H9 (cell line): ENCODE data around the gene KRTCAP2. TPM values are rescaled to one million over a fixed set of nuclear protein-coding genes. Genes with fewer than 3 reads are reported as not detected.

ENCODE experiments used
- DNase-seq: peaks from one replicate; pipeline ENCODE4 v3.0.0-alpha.2; 2017
- H2AFZ ChIP-seq: one replicate; pipeline ENCODE4 v1.6.1; 2013; ENCODE audit warnings: mild to moderate bottlenecking, low read length, control low read depth, moderate library complexity
- H2AK5ac ChIP-seq: 2 replicates; pipeline ENCODE4 v1.6.1; 2013; ENCODE audit warnings: low read length, control low read depth, mixed read lengths; ENCODE audit not compliant: insufficient read length
- H2BK120ac ChIP-seq: one replicate; pipeline ENCODE4 v1.6.1; 2013; ENCODE audit warnings: low read depth, mild to moderate bottlenecking, low read length, control low read depth, inconsistent platforms; ENCODE audit not compliant: poor library complexity, severe bottlenecking
- H2BK12ac ChIP-seq: 2 replicates; pipeline ENCODE4 v1.6.1; 2013; ENCODE audit warnings: low read length, control low read depth, mixed read lengths, low read depth; ENCODE audit not compliant: insufficient read length
- H2BK15ac ChIP-seq: 2 replicates; pipeline ENCODE4 v1.6.1; 2013; ENCODE audit warnings: low read depth, low read length, control low read depth
- H2BK20ac ChIP-seq: one replicate; pipeline ENCODE4 v1.6.1; 2013; ENCODE audit warnings: low read depth, mild to moderate bottlenecking, low read length, control low read depth, inconsistent platforms; ENCODE audit not compliant: poor library complexity, severe bottlenecking
- H2BK5ac ChIP-seq: 2 replicates; pipeline ENCODE4 v1.6.1; 2013; ENCODE audit warnings: low read length, control low read depth, mixed read lengths; ENCODE audit not compliant: insufficient read length
- H3K14ac ChIP-seq: 2 replicates; pipeline ENCODE4 v1.6.1; 2013; ENCODE audit warnings: low read length, control low read depth; ENCODE audit not compliant: insufficient read depth
- H3K18ac ChIP-seq: 2 replicates; pipeline ENCODE4 v1.6.1; 2013; ENCODE audit warnings: low read depth, mild to moderate bottlenecking, mixed read lengths, low read length, control low read depth; ENCODE audit not compliant: insufficient read length
- H3K23ac ChIP-seq: 2 replicates; pipeline ENCODE4 v1.6.1; 2013; ENCODE audit warnings: low read length, control low read depth, mixed read lengths, low read depth; ENCODE audit not compliant: insufficient read length
- H3K23me2 ChIP-seq: 2 replicates; pipeline ENCODE4 v1.6.1; 2013; ENCODE audit warnings: low read depth, mild to moderate bottlenecking, mixed read lengths, low read length, control low read depth; ENCODE audit not compliant: insufficient read length, poor library complexity, severe bottlenecking
- H3K27ac ChIP-seq: 2 replicates; pipeline ENCODE4 v1.5.1; 2013; ENCODE audit warnings: low read length, control low read depth, mixed read lengths, low read depth; ENCODE audit not compliant: insufficient read length
- H3K27me3 ChIP-seq: 2 replicates; pipeline ENCODE4 v1.6.1; 2013; ENCODE audit warnings: low read length, control low read depth, inconsistent platforms; ENCODE audit not compliant: insufficient read depth
- H3K4ac ChIP-seq: 2 replicates; pipeline ENCODE4 v1.6.1; 2013; ENCODE audit warnings: low read depth, mild to moderate bottlenecking, control low read depth, inconsistent platforms, low read length, moderate library complexity
- H3K4me1 ChIP-seq: 2 replicates; pipeline ENCODE4 v1.6.1; 2013; ENCODE audit warnings: low read length, control low read depth, inconsistent platforms; ENCODE audit not compliant: insufficient read depth
- H3K4me2 ChIP-seq: 2 replicates; pipeline ENCODE4 v1.6.1; 2013; ENCODE audit warnings: low read length, control low read depth, mixed read lengths; ENCODE audit not compliant: insufficient read length, insufficient read depth
- H3K56ac ChIP-seq: 2 replicates; pipeline ENCODE4 v1.6.1; 2013; ENCODE audit warnings: low read depth, mild to moderate bottlenecking, mixed read lengths, low read length, control low read depth; ENCODE audit not compliant: insufficient read length
- H3K79me1 ChIP-seq: 2 replicates; pipeline ENCODE4 v1.6.1; 2013; ENCODE audit warnings: low read depth, mild to moderate bottlenecking, moderate library complexity, low read length, control low read depth, inconsistent platforms; ENCODE audit not compliant: insufficient read depth, poor library complexity, severe bottlenecking
- H3K79me2 ChIP-seq: 2 replicates; pipeline ENCODE4 v1.6.1; 2013; ENCODE audit warnings: low read length, control low read depth, inconsistent platforms; ENCODE audit not compliant: insufficient read depth
- H3K9ac ChIP-seq: 2 replicates; pipeline ENCODE4 v1.6.1; 2013; ENCODE audit warnings: low read length, control low read depth, mixed read lengths; ENCODE audit not compliant: insufficient read length; ENCODE audit errors: extremely low read depth
- H3K9me3 ChIP-seq: one replicate; pipeline ENCODE4 v1.6.1; 2013; ENCODE audit warnings: low read depth, low read length, inconsistent platforms; ENCODE audit not compliant: control insufficient read depth
- H3T11ph ChIP-seq: one replicate; pipeline ENCODE4 v1.6.1; 2013; ENCODE audit warnings: mild to moderate bottlenecking, low read length, control low read depth, inconsistent platforms
- H4K20me1 ChIP-seq: one replicate; pipeline ENCODE4 v1.6.1; 2013; ENCODE audit not compliant: control insufficient read depth, insufficient read length, insufficient read depth
- H4K5ac ChIP-seq: 2 replicates; pipeline ENCODE4 v1.6.1; 2013; ENCODE audit warnings: low read depth, mild to moderate bottlenecking, mixed read lengths, low read length, control low read depth; ENCODE audit not compliant: insufficient read length
- H4K8ac ChIP-seq: replicated peaks from 2 replicates; pipeline ENCODE4 v1.6.1; 2013; ENCODE audit warnings: low read length, control low read depth, mixed read lengths, low read depth; ENCODE audit not compliant: insufficient read length
- H4K91ac ChIP-seq: 2 replicates; pipeline ENCODE4 v1.6.1; 2013; ENCODE audit warnings: low read depth, mild to moderate bottlenecking, moderate library complexity, mixed read lengths, low read length, control low read depth; ENCODE audit not compliant: insufficient read length
- H3K27ac Mint-ChIP-seq, 3 experiments: 2 replicates in 2 of 3; 3 replicates in 1 of 3; pipeline ENCODE4 v1.8.0; 2020 to 2021; ENCODE audit warnings: mixed read lengths in 3 of 3, mild to moderate bottlenecking in 1 of 3, moderate library complexity in 1 of 3
- H3K27me3 Mint-ChIP-seq: 2 replicates; pipeline ENCODE4 v1.8.0; 2021; ENCODE audit warnings: low read depth, mild to moderate bottlenecking, moderate library complexity, mixed read lengths
- H3K36me3 Mint-ChIP-seq, 3 experiments: 2 replicates in 2 of 3; 3 replicates in 1 of 3; pipeline ENCODE4 v1.8.0; 2020 to 2021; ENCODE audit warnings: low read depth in 3 of 3, mixed read lengths in 3 of 3; ENCODE audit not compliant: insufficient read depth in 1 of 3
- H3K4me1 Mint-ChIP-seq, 2 experiments: 2 replicates each; pipeline ENCODE4 v1.8.0; 2020; ENCODE audit warnings: mixed read lengths in 2 of 2
- H3K4me3 Mint-ChIP-seq, 2 experiments: 2 replicates in 1 of 2; 3 replicates in 1 of 2; pipeline ENCODE4 v1.8.0; 2020 to 2021; ENCODE audit warnings: mild to moderate bottlenecking in 2 of 2, mixed read lengths in 2 of 2, moderate library complexity in 1 of 2
- H3K9me3 Mint-ChIP-seq, 2 experiments: 2 replicates in 1 of 2; 3 replicates in 1 of 2; pipeline ENCODE4 v1.8.0; 2020; ENCODE audit warnings: mild to moderate bottlenecking in 2 of 2, mixed read lengths in 2 of 2, moderate library complexity in 1 of 2
- WGBS: extraction: QIAGEN DNeasy Blood & Tissue Kit; methylation state at CpG from one replicate; pipeline ENCODE4 v1.1.7; 2013; ENCODE audit warnings: missing lambda C conversion rate, low lambda C conversion rate, mixed read lengths; ENCODE audit not compliant: insufficient read length; ENCODE audit errors: extremely low coverage; 5-methylcytosine and 5-hydroxymethylcytosine counted together
- total RNA-seq: library from RNA; stranded (reverse); gene quantifications from 2 replicates; pipeline ENCODE4 v1.2.1, GENCODE V29; 2021
- TF ChIP-seq, protein P1 (sequence below): fragments of 200-600 bp; sonication (generic); conservative IDR thresholded peaks from 3 replicates; pipeline ENCODE4 v1.8.0; 2021; ENCODE audit warnings: antibody characterized with exemption, mild to moderate bottlenecking

Gene KRTCAP2
- total RNA-seq, 1 experiment from 2014 or later = 149 TPM

DNA sequence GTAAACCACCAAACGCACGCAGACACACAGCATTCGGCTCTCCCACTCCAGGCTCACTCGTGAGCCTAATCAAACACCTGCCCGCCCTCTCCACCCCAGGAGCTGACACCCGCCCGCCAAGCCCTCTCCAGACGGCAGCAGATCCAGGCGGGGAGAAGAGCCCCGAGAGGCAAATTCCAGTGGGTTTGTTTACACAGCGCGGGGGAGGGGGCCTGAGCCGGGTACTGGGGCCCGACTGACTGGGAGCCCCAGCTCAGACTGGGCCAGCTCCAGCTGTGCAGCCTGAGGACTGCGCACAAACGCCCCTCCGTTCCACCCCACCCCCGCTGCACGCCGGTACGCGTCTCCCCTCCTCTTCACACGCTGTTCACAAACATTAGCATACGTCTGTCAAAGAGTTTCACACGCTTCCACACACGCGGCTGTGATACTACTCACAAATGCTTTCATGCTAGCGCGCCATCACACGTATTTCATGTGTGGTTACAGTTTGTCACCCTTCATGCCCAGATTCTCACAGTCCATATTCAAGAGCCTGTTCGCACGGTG is 46.5 kb downstream of the KRTCAP2 start:
- Histone ChIP-seq H3K18ac (no peak overlapping the region), H3T11ph (no peak overlapping the region), H3K4me1 (no peaks in the 10 kb centered on the region; the same call in 1 of the 2 replicates), H3K9ac (no peak overlapping the region), H2BK120ac (no peak overlapping the region), H4K20me1 (peaks cover 2% of the 10 kb centered on the region), H3K79me1 (no peaks in the 10 kb centered on the region), H3K27ac (no peak overlapping the region), H3K23ac (no peak overlapping the region), H3K27me3 (peaks cover 34% of the 10 kb centered on the region; the same call in 1 of the 2 replicates), H3K23me2 (peaks cover 27% of the 10 kb centered on the region), H3K56ac (no peak overlapping the region), H4K91ac (no peak overlapping the region), H2BK5ac (no peak overlapping the region), H4K5ac (no peak overlapping the region), H3K4me2 (peak overlapping the region; percentile 92), H3K79me2 (no peaks in the 10 kb centered on the region), H4K8ac (no peak overlapping the region), H3K14ac (no peak overlapping the region), H2BK12ac (no peak overlapping the region), H3K9me3 (no peaks in the 10 kb centered on the region), H2BK20ac (no peak overlapping the region), H3K4ac (no peak overlapping the region), H2BK15ac (no peak overlapping the region), H2AFZ (no peak overlapping the region), H2AK5ac (no peak overlapping the region)
- H3K4me3 Mint-ChIP-seq = peak overlapping the region; percentile 62 to 94
- H3K9me3 Mint-ChIP-seq = no peaks in the 10 kb centered on the region; a peak in 1 of 5 replicates
- H3K27me3 Mint-ChIP-seq = peaks cover 90% of the 10 kb centered on the region
- peaks cover 0 to 8% (median 0%) of the 10 kb centered on the region in 3 experiments; a peak in 3 of 7 replicates for H3K36me3 Mint-ChIP-seq
- peaks cover 50 to 64% of the 10 kb centered on the region in 2 experiments for H3K4me1 Mint-ChIP-seq
- H3K27ac Mint-ChIP-seq = no peak overlapping the region; a peak in 2 of 7 replicates
- DNase-seq = peak; percentile 49
- WGBS = no CpG with 5 or more reads among the region's 32 CpGs
- TF ChIP-seq, protein P1, sequence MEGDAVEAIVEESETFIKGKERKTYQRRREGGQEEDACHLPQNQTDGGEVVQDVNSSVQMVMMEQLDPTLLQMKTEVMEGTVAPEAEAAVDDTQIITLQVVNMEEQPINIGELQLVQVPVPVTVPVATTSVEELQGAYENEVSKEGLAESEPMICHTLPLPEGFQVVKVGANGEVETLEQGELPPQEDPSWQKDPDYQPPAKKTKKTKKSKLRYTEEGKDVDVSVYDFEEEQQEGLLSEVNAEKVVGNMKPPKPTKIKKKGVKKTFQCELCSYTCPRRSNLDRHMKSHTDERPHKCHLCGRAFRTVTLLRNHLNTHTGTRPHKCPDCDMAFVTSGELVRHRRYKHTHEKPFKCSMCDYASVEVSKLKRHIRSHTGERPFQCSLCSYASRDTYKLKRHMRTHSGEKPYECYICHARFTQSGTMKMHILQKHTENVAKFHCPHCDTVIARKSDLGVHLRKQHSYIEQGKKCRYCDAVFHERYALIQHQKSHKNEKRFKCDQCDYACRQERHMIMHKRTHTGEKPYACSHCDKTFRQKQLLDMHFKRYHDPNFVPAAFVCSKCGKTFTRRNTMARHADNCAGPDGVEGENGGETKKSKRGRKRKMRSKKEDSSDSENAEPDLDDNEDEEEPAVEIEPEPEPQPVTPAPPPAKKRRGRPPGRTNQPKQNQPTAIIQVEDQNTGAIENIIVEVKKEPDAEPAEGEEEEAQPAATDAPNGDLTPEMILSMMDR = no peak
